Measurements from ENCODE around the gene PLXDC2. TPM values are rescaled to one million over a fixed set of nuclear protein-coding genes. Genes with fewer than 3 reads are reported as not detected.

The PLXDC2 gene
- total RNA-seq, 2 donors from 2014 or later = 0.07 to 0.09 TPM

- Mint-ChIP-seq H3K9me3 (peaks cover 7 to 8% of the 10 kb centered on the region in 2 donors), H3K4me1 (ENCODE audit: low read depth) (no peaks in the 10 kb centered on the region), H3K4me3 (no peak overlapping the region), H3K27ac (no peak overlapping the region), H3K27me3 (ENCODE audit: low read depth) (no peaks in the 10 kb centered on the region), H3K36me3 (ENCODE audit: insufficient read depth in 2 of 2) (no peaks in the 10 kb centered on the region)
- no peak for DNase-seq
- no peak for ATAC-seq (replicated peaks in 1 of 2)
Measured at GRCh38 chr10:19882621-19883020, 66.4 kb downstream of the PLXDC2 start.

GRCh38 chr10:19888061-19888660, 71.9 kb downstream of the PLXDC2 start:
- no peak overlapping the region for H3K27ac Mint-ChIP-seq
- DNase-seq (no peak), ATAC-seq (replicated peaks in 1 of 2) (no peak)
- H3K27me3 Mint-ChIP-seq (ENCODE audit: low read depth) = no peaks in the 10 kb centered on the region
- H3K4me1 Mint-ChIP-seq (ENCODE audit: low read depth) = no peaks in the 10 kb centered on the region
- no peaks in the 10 kb centered on the region for H3K36me3 Mint-ChIP-seq (ENCODE audit: insufficient read depth in 2 of 2)
- peaks cover 3 to 6% of the 10 kb centered on the region in 2 donors for H3K9me3 Mint-ChIP-seq
- H3K4me3 Mint-ChIP-seq = no peak overlapping the region

GRCh38 chr10:19889256-19889655, 73.0 kb downstream of the PLXDC2 start:
- no peak for DNase-seq
- H3K36me3 Mint-ChIP-seq (ENCODE audit: insufficient read depth in 2 of 2) = no peaks in the 10 kb centered on the region
- no peak for ATAC-seq (replicated peaks in 1 of 2)
- no peaks in the 10 kb centered on the region for H3K27me3 Mint-ChIP-seq (ENCODE audit: low read depth)
- peaks cover 3 to 6% of the 10 kb centered on the region in 2 donors for H3K9me3 Mint-ChIP-seq
- no peaks in the 10 kb centered on the region for H3K4me1 Mint-ChIP-seq (ENCODE audit: low read depth)
- no peak overlapping the region for H3K4me3 Mint-ChIP-seq
- no peak overlapping the region for H3K27ac Mint-ChIP-seq

- Mint-ChIP-seq H3K27me3 (ENCODE audit: low read depth) (no peaks in the 10 kb centered on the region), H3K4me1 (ENCODE audit: low read depth) (no peaks in the 10 kb centered on the region), H3K9me3 (peaks cover 2 to 3% of the 10 kb centered on the region in 2 donors), H3K4me3 (no peak overlapping the region), H3K36me3 (ENCODE audit: insufficient read depth in 2 of 2) (no peaks in the 10 kb centered on the region), H3K27ac (no peak overlapping the region)
- no peak for ATAC-seq (replicated peaks in 1 of 2)
- DNase-seq = no peak
Measured at GRCh38 chr10:19891429-19891828, 75.2 kb downstream of the PLXDC2 start.

GRCh38 chr10:19892270-19892669, 76.0 kb downstream of the PLXDC2 start:
- no peaks in the 10 kb centered on the region for H3K27me3 Mint-ChIP-seq (ENCODE audit: low read depth)
- no peaks in the 10 kb centered on the region for H3K4me1 Mint-ChIP-seq (ENCODE audit: low read depth)
- ATAC-seq (replicated peaks in 1 of 2) = no peak

GRCh38 chr10:19892677-19893076, 76.4 kb downstream of the PLXDC2 start:
- no peaks in the 10 kb centered on the region for H3K27me3 Mint-ChIP-seq (ENCODE audit: low read depth)
- H3K36me3 Mint-ChIP-seq (ENCODE audit: insufficient read depth in 2 of 2) = no peaks in the 10 kb centered on the region
- ATAC-seq (replicated peaks in 1 of 2) (no peak), DNase-seq (no peak)
- H3K9me3 Mint-ChIP-seq = peaks cover 2 to 3% of the 10 kb centered on the region in 2 donors
- H3K4me3 Mint-ChIP-seq = no peak overlapping the region
- H3K4me1 Mint-ChIP-seq (ENCODE audit: low read depth) = no peaks in the 10 kb centered on the region
- no peak overlapping the region for H3K27ac Mint-ChIP-seq

More at GRCh38 chr10:19892270-19892669, 76.0 kb downstream of the PLXDC2 start:
- Mint-ChIP-seq H3K4me3 (no peak overlapping the region), H3K36me3 (ENCODE audit: insufficient read depth in 2 of 2) (no peaks in the 10 kb centered on the region), H3K27ac (no peak overlapping the region), H3K9me3 (peaks cover 2 to 3% of the 10 kb centered on the region in 2 donors)
- no peak for DNase-seq

GRCh38 chr10:19895500-19895899, 79.3 kb downstream of the PLXDC2 start:
- Mint-ChIP-seq H3K27me3 (ENCODE audit: low read depth) (no peaks in the 10 kb centered on the region), H3K9me3 (peaks cover 0 to 1% of the 10 kb centered on the region in 2 donors), H3K36me3 (ENCODE audit: insufficient read depth in 2 of 2) (no peaks in the 10 kb centered on the region), H3K4me3 (no peak overlapping the region), H3K4me1 (ENCODE audit: low read depth) (no peaks in the 10 kb centered on the region), H3K27ac (no peak overlapping the region)
- DNase-seq (no peak), ATAC-seq (replicated peaks in 1 of 2) (no peak)

- DNase-seq = no peak
- Mint-ChIP-seq H3K9me3 (peaks cover 8% of the 10 kb centered on the region in 2 donors), H3K27me3 (ENCODE audit: low read depth) (no peaks in the 10 kb centered on the region), H3K36me3 (ENCODE audit: insufficient read depth in 2 of 2) (peaks cover 0 to 3% of the 10 kb centered on the region in 2 donors), H3K4me3 (no peak overlapping the region), H3K27ac (no peak overlapping the region), H3K4me1 (ENCODE audit: low read depth) (no peaks in the 10 kb centered on the region)
- no peak for ATAC-seq (replicated peaks in 1 of 2)
Measured at GRCh38 chr10:19902456-19902855, 86.2 kb downstream of the PLXDC2 start.

- H3K36me3 Mint-ChIP-seq (ENCODE audit: insufficient read depth in 2 of 2) = peaks cover 0 to 3% of the 10 kb centered on the region in 2 donors
- no peak overlapping the region for H3K4me3 Mint-ChIP-seq
- H3K27ac Mint-ChIP-seq = no peak overlapping the region
- peaks cover 8% of the 10 kb centered on the region in 2 donors for H3K9me3 Mint-ChIP-seq
- DNase-seq (no peak), ATAC-seq (replicated peaks in 1 of 2) (no peak)
- no peaks in the 10 kb centered on the region for H3K27me3 Mint-ChIP-seq (ENCODE audit: low read depth)
- no peaks in the 10 kb centered on the region for H3K4me1 Mint-ChIP-seq (ENCODE audit: low read depth)
Measured at GRCh38 chr10:19904202-19904661, 88.0 kb downstream of the PLXDC2 start.

- Mint-ChIP-seq H3K9me3 (peaks cover 8% of the 10 kb centered on the region in 2 donors), H3K27ac (no peak overlapping the region), H3K4me3 (no peak overlapping the region), H3K4me1 (ENCODE audit: low read depth) (no peaks in the 10 kb centered on the region), H3K36me3 (ENCODE audit: insufficient read depth in 2 of 2) (peaks cover 0 to 3% of the 10 kb centered on the region in 2 donors), H3K27me3 (ENCODE audit: low read depth) (no peaks in the 10 kb centered on the region)
- DNase-seq = no peak
- no peak for ATAC-seq (replicated peaks in 1 of 2)
Measured at GRCh38 chr10:19906108-19906791, 90.0 kb downstream of the PLXDC2 start.

- Mint-ChIP-seq H3K36me3 (ENCODE audit: insufficient read depth in 2 of 2) (peaks cover 0 to 3% of the 10 kb centered on the region in 2 donors), H3K27me3 (ENCODE audit: low read depth) (no peaks in the 10 kb centered on the region), H3K4me1 (ENCODE audit: low read depth) (no peaks in the 10 kb centered on the region), H3K4me3 (no peak overlapping the region), H3K27ac (no peak overlapping the region), H3K9me3 (peaks cover 7 to 9% of the 10 kb centered on the region in 2 donors)
- DNase-seq = no peak
- ATAC-seq (replicated peaks in 1 of 2) = no peak
Measured at GRCh38 chr10:19908991-19909696, 92.9 kb downstream of the PLXDC2 start.

- Mint-ChIP-seq H3K27me3 (ENCODE audit: low read depth) (no peaks in the 10 kb centered on the region), H3K9me3 (peaks cover 4 to 5% of the 10 kb centered on the region in 2 donors), H3K4me1 (ENCODE audit: low read depth) (no peaks in the 10 kb centered on the region), H3K4me3 (no peak overlapping the region), H3K36me3 (ENCODE audit: insufficient read depth in 2 of 2) (no peaks in the 10 kb centered on the region), H3K27ac (no peak overlapping the region)
- ATAC-seq (replicated peaks in 1 of 2) = no peak
- DNase-seq = no peak
Measured at GRCh38 chr10:19911886-19912285, 95.7 kb downstream of the PLXDC2 start.

- Mint-ChIP-seq H3K4me3 (no peak overlapping the region), H3K4me1 (ENCODE audit: low read depth) (no peaks in the 10 kb centered on the region), H3K27ac (no peak overlapping the region), H3K9me3 (peaks cover 4 to 9% of the 10 kb centered on the region in 2 donors), H3K36me3 (ENCODE audit: insufficient read depth in 2 of 2) (no peaks in the 10 kb centered on the region), H3K27me3 (ENCODE audit: low read depth) (no peaks in the 10 kb centered on the region)
- ATAC-seq (replicated peaks in 1 of 2) (no peak), DNase-seq (no peak)
Measured at GRCh38 chr10:19913987-19914386, 97.8 kb downstream of the PLXDC2 start.

Data from activated T-cell treated with anti-CD3 and anti-CD28 coated beads, Interleukin-2, amount 50 U/mL, for 72 hours (primary cell).